ENCODE data around the gene CEMP1. TPM values are rescaled to one million over a fixed set of nuclear protein-coding genes. Genes with fewer than 3 reads are reported as not detected.
"Not testable (repeated sequence)": the region's sequence is repeated elsewhere in the genome, so short reads cannot be mapped to it uniquely, and the experiment has no call there.

Gene CEMP1
- polyA plus RNA-seq, 1 of the 3 experiments (the other 2 are of a cell fraction), result not detected

GRCh38 chr16:2554709-2555425, 23.7 kb upstream of the CEMP1 start:
- POLR2A ChIA-PET; H3K4me1 ChIP-seq (ENCODE audit: control insufficient read depth in 1 of 2, insufficient read depth in 2 of 2, low read depth in 1 of 2, low read length in 1 of 2): not testable (repeated sequence)

GRCh38 chr16:2551420-2551889, 20.2 kb upstream of the CEMP1 start:
- H3K27ac ChIP-seq (ENCODE audit: low read depth in 2 of 2, low read length in 1 of 2); H3K79me2 ChIP-seq (ENCODE audit: insufficient read depth); H3K36me3 ChIP-seq (replicated peaks in 1 of 2; ENCODE audit: control insufficient read depth in 1 of 2, insufficient read depth in 2 of 2, low read length in 1 of 2); H3K4me3 ChIP-seq (ENCODE audit: low read depth in 2 of 2, low read length in 1 of 2); CTCF ChIA-PET; H3F3A ChIP-seq (replicated peaks; ENCODE audit: insufficient read depth); H3K9me2 ChIP-seq; H3K4me2 ChIP-seq; H3K9me3 ChIP-seq; H3K9ac ChIP-seq; H3K27me3 ChIP-seq (ENCODE audit: insufficient read depth); H4K20me1 ChIP-seq (ENCODE audit: insufficient read depth); POLR2A ChIA-PET; H3K4me1 ChIP-seq (ENCODE audit: control insufficient read depth in 1 of 2, insufficient read depth in 2 of 2, low read depth in 1 of 2, low read length in 1 of 2); DNase-seq; H2AFZ ChIP-seq (ENCODE audit: low read depth): not testable (repeated sequence)
- peak; percentile 43 for TF ChIP-seq CTCF (IDR thresholded peaks at IDR 0.05)
- WGBS (ENCODE audit: low lambda C conversion rate), result 83% methylated on average over 11 of the region's 17 CpGs

More at GRCh38 chr16:2554709-2555425, 23.7 kb upstream of the CEMP1 start:
- H3K4me2 ChIP-seq; H3K27ac ChIP-seq (ENCODE audit: low read depth in 2 of 2, low read length in 1 of 2); H3K27me3 ChIP-seq (ENCODE audit: insufficient read depth); H3K9ac ChIP-seq; H3F3A ChIP-seq (replicated peaks; ENCODE audit: insufficient read depth); H3K4me3 ChIP-seq (ENCODE audit: low read depth in 2 of 2, low read length in 1 of 2); H3K9me3 ChIP-seq; H4K20me1 ChIP-seq (ENCODE audit: insufficient read depth); H2AFZ ChIP-seq (ENCODE audit: low read depth); H3K9me2 ChIP-seq; DNase-seq; CTCF ChIA-PET; H3K36me3 ChIP-seq (replicated peaks in 1 of 2; ENCODE audit: control insufficient read depth in 1 of 2, insufficient read depth in 2 of 2, low read length in 1 of 2); H3K79me2 ChIP-seq (ENCODE audit: insufficient read depth): not testable (repeated sequence)
- whole genome bisulfite sequencing (ENCODE audit: low lambda C conversion rate), result no CpG with 5 or more reads among the region's 13 CpGs

GRCh38 chr16:2550283-2550878, 19.2 kb upstream of the CEMP1 start:
- DNase-seq; H3K27me3 ChIP-seq (ENCODE audit: insufficient read depth); H2AFZ ChIP-seq (ENCODE audit: low read depth); H3K36me3 ChIP-seq (replicated peaks in 1 of 2; ENCODE audit: control insufficient read depth in 1 of 2, insufficient read depth in 2 of 2, low read length in 1 of 2); POLR2A ChIA-PET; H3K4me1 ChIP-seq (ENCODE audit: control insufficient read depth in 1 of 2, insufficient read depth in 2 of 2, low read depth in 1 of 2, low read length in 1 of 2); H3K27ac ChIP-seq (ENCODE audit: low read depth in 2 of 2, low read length in 1 of 2); H3F3A ChIP-seq (replicated peaks; ENCODE audit: insufficient read depth); H3K9me2 ChIP-seq; H3K4me3 ChIP-seq (ENCODE audit: low read depth in 2 of 2, low read length in 1 of 2); CTCF ChIA-PET; H3K9me3 ChIP-seq; H3K4me2 ChIP-seq; H3K9ac ChIP-seq: not testable (repeated sequence)
- Histone ChIP-seq H4K20me1 (ENCODE audit: insufficient read depth) (peaks cover 17% of the 10 kb centered on the region), H3K79me2 (ENCODE audit: insufficient read depth) (peaks cover 20% of the 10 kb centered on the region)
- 88% methylated on average over 1 of the region's 14 CpGs for WGBS (ENCODE audit: low lambda C conversion rate)

GRCh38 chr16:2543771-2544170, 12.6 kb upstream of the CEMP1 start:
- H3K4me3 ChIP-seq (ENCODE audit: low read depth in 2 of 2, low read length in 1 of 2); H3K9ac ChIP-seq; H3K36me3 ChIP-seq (replicated peaks in 1 of 2; ENCODE audit: control insufficient read depth in 1 of 2, insufficient read depth in 2 of 2, low read length in 1 of 2); H3K9me2 ChIP-seq; CTCF ChIA-PET; H3K9me3 ChIP-seq; DNase-seq; H2AFZ ChIP-seq (ENCODE audit: low read depth); H3K4me1 ChIP-seq (ENCODE audit: control insufficient read depth in 1 of 2, insufficient read depth in 2 of 2, low read depth in 1 of 2, low read length in 1 of 2); H3K27me3 ChIP-seq (ENCODE audit: insufficient read depth); H3K27ac ChIP-seq (ENCODE audit: low read depth in 2 of 2, low read length in 1 of 2); POLR2A ChIA-PET; H3F3A ChIP-seq (replicated peaks; ENCODE audit: insufficient read depth); H3K4me2 ChIP-seq: not testable (repeated sequence)
- Histone ChIP-seq H4K20me1 (ENCODE audit: insufficient read depth) (peaks cover 61% of the 10 kb centered on the region), H3K79me2 (ENCODE audit: insufficient read depth) (peaks cover 70% of the 10 kb centered on the region)
- WGBS (ENCODE audit: low lambda C conversion rate), result 91% methylated on average over 14 of the region's 14 CpGs

GRCh38 chr16:2541409-2541808, 10.2 kb upstream of the CEMP1 start:
- DNase-seq; H2AFZ ChIP-seq (ENCODE audit: low read depth); POLR2A ChIA-PET; H3K9ac ChIP-seq; H3K27me3 ChIP-seq (ENCODE audit: insufficient read depth); H3K4me1 ChIP-seq (ENCODE audit: control insufficient read depth in 1 of 2, insufficient read depth in 2 of 2, low read depth in 1 of 2, low read length in 1 of 2); H3K27ac ChIP-seq (ENCODE audit: low read depth in 2 of 2, low read length in 1 of 2); H3K9me3 ChIP-seq; H3F3A ChIP-seq (replicated peaks; ENCODE audit: insufficient read depth); H3K4me2 ChIP-seq; H3K9me2 ChIP-seq; H3K4me3 ChIP-seq (ENCODE audit: low read depth in 2 of 2, low read length in 1 of 2); H3K36me3 ChIP-seq (replicated peaks in 1 of 2; ENCODE audit: control insufficient read depth in 1 of 2, insufficient read depth in 2 of 2, low read length in 1 of 2); CTCF ChIA-PET: not testable (repeated sequence)
- 84% methylated on average over 6 of the region's 6 CpGs for WGBS (ENCODE audit: low lambda C conversion rate)
- Histone ChIP-seq H3K79me2 (ENCODE audit: insufficient read depth) (peaks cover 71% of the 10 kb centered on the region), H4K20me1 (ENCODE audit: insufficient read depth) (peaks cover 61% of the 10 kb centered on the region)

GRCh38 chr16:2540912-2541311, 9.7 kb upstream of the CEMP1 start:
- H3K4me1 ChIP-seq (ENCODE audit: control insufficient read depth in 1 of 2, insufficient read depth in 2 of 2, low read depth in 1 of 2, low read length in 1 of 2); H3K4me3 ChIP-seq (ENCODE audit: low read depth in 2 of 2, low read length in 1 of 2); H3K9ac ChIP-seq; H3K9me3 ChIP-seq; H3K27me3 ChIP-seq (ENCODE audit: insufficient read depth); POLR2A ChIA-PET; H3K4me2 ChIP-seq; H2AFZ ChIP-seq (ENCODE audit: low read depth); H3F3A ChIP-seq (replicated peaks; ENCODE audit: insufficient read depth); H3K36me3 ChIP-seq (replicated peaks in 1 of 2; ENCODE audit: control insufficient read depth in 1 of 2, insufficient read depth in 2 of 2, low read length in 1 of 2); H3K27ac ChIP-seq (ENCODE audit: low read depth in 2 of 2, low read length in 1 of 2); H3K9me2 ChIP-seq; DNase-seq: not testable (repeated sequence)
- CTCF ChIA-PET, result interaction anchor here (0.8 kb wide), 1 partner anchor 22 kb away, joined by 3 read pairs; no protein-coding TSS in a partner anchor
- WGBS (ENCODE audit: low lambda C conversion rate), result 86% methylated on average over 1 of the region's 4 CpGs
- peaks cover 56% of the 10 kb centered on the region for H4K20me1 ChIP-seq (ENCODE audit: insufficient read depth)
- H3K79me2 ChIP-seq (ENCODE audit: insufficient read depth), result peaks cover 66% of the 10 kb centered on the region

Data from SK-N-SH (cell line).